GM10847 (cell line): ENCODE results near the gene SLC29A4.

Source experiments
- POLR2A ChIP-seq: IDR thresholded peaks from 2 replicates; pipeline ENCODE4 v1.6.1; 2011; ENCODE audit not compliant: insufficient read length; ENCODE audit errors: extremely low read depth

The SLC29A4 gene

GRCh38 chr7:5283421-5284303, 919 bp downstream of the SLC29A4 start:
- TF ChIP-seq POLR2A: no peak

GRCh38 chr7:5284304-5285281, 1.9 kb downstream of the SLC29A4 start:
- no peak for TF ChIP-seq POLR2A

- no peak for TF ChIP-seq POLR2A
Observed at GRCh38 chr7:5286933-5287332, 4.2 kb downstream of the SLC29A4 start.

GRCh38 chr7:5287802-5288201, 5.1 kb downstream of the SLC29A4 start:
- TF ChIP-seq POLR2A: no peak

GRCh38 chr7:5289355-5289754, 6.6 kb downstream of the SLC29A4 start:
- TF ChIP-seq POLR2A: no peak

- TF ChIP-seq POLR2A: no peak
Observed at GRCh38 chr7:5291301-5291700, 8.6 kb downstream of the SLC29A4 start.

GRCh38 chr7:5294169-5294987, 11.6 kb downstream of the SLC29A4 start:
- no peak for TF ChIP-seq POLR2A

GRCh38 chr7:5295039-5296014, 12.6 kb downstream of the SLC29A4 start:
- no peak for TF ChIP-seq POLR2A

DNA sequence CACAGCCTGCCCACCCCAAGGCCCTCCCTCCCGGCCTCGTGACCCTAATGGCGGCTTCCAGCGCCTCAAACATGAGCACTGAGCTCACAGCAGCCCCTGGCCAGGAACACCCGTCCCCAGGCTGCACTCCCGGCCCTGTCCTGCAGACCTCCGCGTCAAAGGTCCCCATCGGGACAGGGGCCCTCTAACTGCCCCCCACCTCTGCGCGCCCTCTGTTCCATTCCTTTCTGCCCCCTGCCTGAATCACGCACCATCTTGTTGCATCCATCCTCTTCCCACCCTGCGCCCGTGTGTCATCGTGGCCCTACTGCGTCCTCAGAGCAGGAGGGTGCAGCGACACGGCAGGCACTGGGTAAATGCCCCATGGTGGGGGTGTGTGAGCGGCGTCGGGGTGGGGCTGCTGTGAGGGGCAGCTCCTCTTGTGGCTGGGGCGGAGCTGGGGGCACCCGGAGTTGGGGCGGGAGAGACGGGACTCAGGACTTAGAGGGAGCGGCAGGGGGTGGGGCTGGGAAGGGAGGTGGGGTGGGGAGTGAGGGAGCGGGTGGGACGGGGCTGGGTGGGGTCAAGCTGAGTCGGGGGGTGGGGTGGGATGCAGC, 13.4 kb downstream of the SLC29A4 start:
- TF ChIP-seq POLR2A: no peak

DNA sequence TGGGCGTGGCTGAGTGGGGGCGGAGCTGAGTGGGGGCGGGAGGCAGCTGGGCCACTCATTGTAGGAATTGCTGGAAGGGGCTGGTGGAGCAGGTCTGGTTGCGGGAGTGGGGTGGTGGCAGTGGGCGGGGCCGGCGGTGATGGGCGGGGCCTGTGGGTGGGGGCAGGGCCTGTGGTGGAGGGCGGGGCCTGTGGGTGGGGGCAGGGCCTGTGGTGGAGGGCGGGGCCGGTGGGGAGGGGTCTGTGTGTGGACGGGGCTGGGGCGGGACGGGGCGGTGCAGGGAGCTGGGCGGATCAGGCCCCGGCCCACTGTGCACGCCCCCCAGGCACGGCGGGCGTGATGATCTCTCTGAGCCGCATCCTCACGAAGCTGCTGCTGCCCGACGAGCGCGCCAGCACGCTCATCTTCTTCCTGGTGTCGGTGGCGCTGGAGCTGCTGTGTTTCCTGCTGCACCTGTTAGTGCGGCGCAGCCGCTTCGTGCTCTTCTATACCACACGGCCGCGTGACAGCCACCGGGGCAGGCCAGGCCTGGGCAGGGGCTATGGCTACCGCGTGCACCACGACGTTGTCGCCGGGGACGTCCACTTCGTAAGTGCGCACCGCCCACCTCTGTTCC, 14.0 kb downstream of the SLC29A4 start:
- TF ChIP-seq POLR2A: no peak

GRCh38 chr7:5300366-5300765, 17.6 kb downstream of the SLC29A4 start:
- TF ChIP-seq POLR2A: no peak

DNA sequence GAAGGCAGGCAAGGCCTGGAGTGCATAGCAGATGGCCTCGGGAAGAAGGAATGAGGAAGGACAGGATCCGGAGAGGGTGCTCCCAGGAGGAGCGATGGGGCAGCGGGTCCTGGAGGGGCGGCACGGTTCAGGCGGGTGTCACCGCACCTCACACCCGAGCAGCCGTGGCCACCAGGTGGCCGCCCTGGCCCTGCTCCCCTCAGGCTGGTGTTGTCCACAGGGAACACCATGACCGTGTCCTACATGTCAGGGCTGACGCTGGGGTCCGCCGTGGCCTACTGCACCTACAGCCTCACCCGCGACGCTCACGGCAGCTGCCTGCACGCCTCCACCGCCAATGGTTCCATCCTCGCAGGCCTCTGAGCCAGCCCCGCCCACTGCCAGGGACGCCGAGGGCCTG, 19.8 kb downstream of the SLC29A4 start:
- no peak for TF ChIP-seq POLR2A

GRCh38 chr7:5303061-5303460, 20.3 kb downstream of the SLC29A4 start:
- TF ChIP-seq POLR2A: no peak
